NCI-H1092 treated with DMSO at 0.1 percent for 48 hours (cell line): ENCODE data around the gene SLAMF1.
"Not testable (repeated sequence)": the region's sequence is repeated elsewhere in the genome, so short reads cannot be mapped to it uniquely, and the experiment has no call there.

Experiments
- DNase-seq: peaks from one replicate; lab custom pipeline; 2025; lab: John Stamatoyannopoulos, UW

SLAMF1 gene

GRCh38 chr1:160605205-160605604 lies 41.6 kb downstream of the SLAMF1 start:
- DNase-seq: no peak

GRCh38 chr1:160597705-160598104 lies 49.1 kb downstream of the SLAMF1 start:
- no peak for DNase-seq

- no peak for DNase-seq
These were observed 49.8 kb downstream of the SLAMF1 start for GRCh38 chr1:160597051-160597450.

GRCh38 chr1:160590488-160590887 lies 56.4 kb downstream of the SLAMF1 start:
- DNase-seq: no peak

GRCh38 chr1:160588468-160588867 lies 58.4 kb downstream of the SLAMF1 start:
- DNase-seq: no peak

- DNase-seq: no peak
These were observed 62.1 kb downstream of the SLAMF1 start for GRCh38 chr1:160584784-160585183.

GRCh38 chr1:160582976-160583375 lies 63.9 kb downstream of the SLAMF1 start:
- not testable (repeated sequence) for DNase-seq

- DNase-seq: no peak
These were observed 64.9 kb downstream of the SLAMF1 start for GRCh38 chr1:160581961-160582360.

GRCh38 chr1:160580221-160580812 lies 66.5 kb downstream of the SLAMF1 start:
- DNase-seq: no peak

- no peak for DNase-seq
These were observed 67.6 kb downstream of the SLAMF1 start, which contains the start of gene CD84 for GRCh38 chr1:160579216-160579701. Gene CD84, minus strand, starts transcription at chr1:160579496. Its CDS starts 59 bp downstream, at chr1:160579437.

GRCh38 chr1:160578525-160579191 lies 68.2 kb downstream of the SLAMF1 start:
- no peak for DNase-seq

- no peak for DNase-seq
These were observed 68.7 kb downstream of the SLAMF1 start for GRCh38 chr1:160578175-160578524.

GRCh38 chr1:160577671-160578070 lies 69.2 kb downstream of the SLAMF1 start:
- no peak for DNase-seq

- no peak for DNase-seq
These were observed 70.0 kb downstream of the SLAMF1 start for GRCh38 chr1:160576884-160577283.

GRCh38 chr1:160576390-160576789 lies 70.5 kb downstream of the SLAMF1 start:
- no peak for DNase-seq

- no peak for DNase-seq
These were observed 71.7 kb downstream of the SLAMF1 start for GRCh38 chr1:160575112-160575664.

- no peak for DNase-seq
These were observed 76.0 kb downstream of the SLAMF1 start for GRCh38 chr1:160570840-160571239.

GRCh38 chr1:160569806-160570205 lies 77.0 kb downstream of the SLAMF1 start:
- DNase-seq: no peak

GRCh38 chr1:160567858-160568682 lies 78.8 kb downstream of the SLAMF1 start:
- DNase-seq: no peak

- DNase-seq: no peak
These were observed 79.5 kb downstream of the SLAMF1 start for GRCh38 chr1:160567341-160567740.

- DNase-seq: no peak
These were observed 81.3 kb downstream of the SLAMF1 start for GRCh38 chr1:160565564-160565963.

- not testable (repeated sequence) for DNase-seq
These were observed 83.6 kb downstream of the SLAMF1 start for GRCh38 chr1:160563230-160563629.
